Lower leg skin (tissue), 3 donors: Measurements from ENCODE around the gene SEMA3B.

ENCODE experiments used
- CTCF ChIP-seq, 3 donors: fragments of 450-650 bp; IDR thresholded peaks; one replicate each; pipeline ENCODE4 v1.5.1; 2016; ENCODE audit warnings: antibody characterized with exemption in 3 of 3, mild to moderate bottlenecking in 3 of 3, moderate library complexity in 2 of 3
- POLR2A ChIP-seq, 2 donors: fragments of 450-650 bp; IDR thresholded peaks; one replicate each; pipeline ENCODE4 v1.6.1; 2016 to 2017; ENCODE audit warnings: antibody characterized with exemption in 2 of 2, mild to moderate bottlenecking in 1 of 2, moderate library complexity in 1 of 2

DNA sequence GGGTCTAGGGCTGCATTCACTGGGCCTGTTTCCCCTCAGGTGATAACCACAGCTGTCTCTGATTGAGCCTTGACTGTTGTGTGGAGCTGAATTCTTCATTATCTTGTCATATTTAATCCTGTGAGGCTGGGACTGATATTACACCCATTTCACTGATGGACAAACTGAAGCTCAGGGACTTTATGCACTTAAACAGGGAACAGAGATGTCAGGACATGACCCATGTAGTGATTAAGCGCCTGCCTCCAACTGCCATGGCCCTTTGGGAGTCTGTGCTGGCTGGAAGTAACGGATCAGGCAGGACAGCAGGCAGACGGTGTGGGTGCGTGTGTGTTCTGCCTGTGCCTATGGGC lies 25.4 kb upstream of the SEMA3B start:
- no peak for TF ChIP-seq CTCF (IDR thresholded peaks at IDR 0.05)
- no peak for TF ChIP-seq POLR2A (IDR thresholded peaks at IDR 0.05)
